Activated naive CD4-positive, alpha-beta T cell treated with Interleukin-2 at 50 U/mL for 16 hours (primary cell): ENCODE measurements around the gene HGFAC.

Experiments
- DNase-seq: peaks from one replicate; pipeline ENCODE4 v3.0.0-alpha.2; 2020

Gene HGFAC

GRCh38 chr4:3492741-3493719 is 51.3 kb downstream of the HGFAC start:
- DNase-seq = no peak

DNA sequence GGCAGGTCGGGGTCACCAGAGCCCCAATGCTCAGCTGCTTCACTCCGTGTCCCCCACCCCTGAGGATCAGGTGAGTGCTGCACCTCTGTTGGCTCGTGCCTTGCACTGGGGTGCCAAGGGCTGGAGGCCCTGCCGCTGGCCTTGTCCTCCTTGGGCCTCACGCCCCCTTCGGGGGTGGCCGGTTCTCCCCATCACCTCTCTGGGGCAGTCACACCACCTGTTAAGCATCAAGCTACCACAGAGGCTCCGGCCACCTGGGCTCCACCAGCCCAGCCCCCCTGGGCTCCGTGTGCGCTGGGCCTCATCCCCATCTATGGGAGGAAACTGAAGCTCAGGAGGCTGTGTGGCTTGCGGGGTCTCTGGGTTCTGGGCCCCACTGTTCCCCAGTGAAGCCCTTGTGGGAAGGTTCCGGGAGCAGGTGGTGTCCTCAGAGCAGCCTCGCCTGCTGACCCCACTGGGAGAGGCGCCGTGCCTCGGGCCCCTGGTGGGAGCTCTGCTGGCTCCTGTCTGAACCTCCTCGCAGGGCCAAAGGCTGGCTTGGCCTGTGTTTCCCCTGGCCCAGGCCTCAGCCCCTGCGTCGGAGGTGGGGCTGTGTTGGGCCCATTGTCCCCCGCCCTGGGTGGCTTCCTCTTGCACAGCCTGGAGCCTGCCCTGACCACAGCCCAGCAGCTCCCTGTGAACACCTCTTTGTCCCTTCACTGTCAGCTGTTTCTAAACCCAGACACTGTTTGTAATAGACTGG is 52.1 kb downstream of the HGFAC start:
- DNase-seq = no peak

GRCh38 chr4:3494462-3494871 is 52.7 kb downstream of the HGFAC start:
- no peak for DNase-seq

- DNase-seq = no peak
Observed at GRCh38 chr4:3495204-3495975, 53.6 kb downstream of the HGFAC start.

DNA sequence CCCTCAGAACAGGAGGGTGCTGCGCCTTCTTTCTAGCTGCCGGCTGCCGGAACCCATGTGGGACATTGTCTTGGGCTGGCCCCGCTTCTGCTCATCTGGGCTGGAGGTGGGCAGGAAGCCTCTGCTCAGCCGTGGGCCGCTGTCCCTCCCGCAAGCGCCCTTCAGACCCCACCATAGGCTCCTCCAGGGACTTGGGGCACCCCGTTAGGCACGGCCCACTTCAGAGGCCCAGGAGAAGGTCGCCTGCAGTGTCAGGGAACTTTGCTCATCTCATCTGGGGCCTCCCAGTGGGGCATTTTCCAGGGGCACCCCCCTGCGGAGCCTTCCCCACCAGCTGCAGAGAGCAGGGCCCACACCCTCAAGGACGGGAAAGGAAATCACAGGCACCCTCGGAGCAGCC is 54.3 kb downstream of the HGFAC start:
- DNase-seq = no peak

DNA sequence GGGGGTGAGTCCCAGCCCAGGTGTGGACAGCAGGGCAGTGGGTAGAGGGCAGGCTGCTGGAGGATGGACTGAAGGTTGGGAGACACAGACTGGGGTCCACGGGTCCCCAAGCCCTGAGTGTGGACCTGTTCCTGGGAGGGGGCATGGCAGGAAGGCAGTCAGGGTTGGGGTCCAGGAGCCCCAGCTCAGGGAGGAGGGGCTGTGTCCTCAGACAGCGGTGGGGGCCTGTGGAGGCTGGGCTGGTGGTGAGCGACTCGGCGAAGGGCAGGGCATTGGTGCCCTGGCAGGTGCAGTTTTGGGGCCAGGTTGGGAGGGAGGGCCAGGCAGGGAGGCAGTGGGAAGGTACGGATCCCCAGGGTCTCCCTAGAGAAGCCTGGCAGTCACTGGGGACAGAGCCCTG is 55.3 kb downstream of the HGFAC start:
- no peak for DNase-seq

DNA sequence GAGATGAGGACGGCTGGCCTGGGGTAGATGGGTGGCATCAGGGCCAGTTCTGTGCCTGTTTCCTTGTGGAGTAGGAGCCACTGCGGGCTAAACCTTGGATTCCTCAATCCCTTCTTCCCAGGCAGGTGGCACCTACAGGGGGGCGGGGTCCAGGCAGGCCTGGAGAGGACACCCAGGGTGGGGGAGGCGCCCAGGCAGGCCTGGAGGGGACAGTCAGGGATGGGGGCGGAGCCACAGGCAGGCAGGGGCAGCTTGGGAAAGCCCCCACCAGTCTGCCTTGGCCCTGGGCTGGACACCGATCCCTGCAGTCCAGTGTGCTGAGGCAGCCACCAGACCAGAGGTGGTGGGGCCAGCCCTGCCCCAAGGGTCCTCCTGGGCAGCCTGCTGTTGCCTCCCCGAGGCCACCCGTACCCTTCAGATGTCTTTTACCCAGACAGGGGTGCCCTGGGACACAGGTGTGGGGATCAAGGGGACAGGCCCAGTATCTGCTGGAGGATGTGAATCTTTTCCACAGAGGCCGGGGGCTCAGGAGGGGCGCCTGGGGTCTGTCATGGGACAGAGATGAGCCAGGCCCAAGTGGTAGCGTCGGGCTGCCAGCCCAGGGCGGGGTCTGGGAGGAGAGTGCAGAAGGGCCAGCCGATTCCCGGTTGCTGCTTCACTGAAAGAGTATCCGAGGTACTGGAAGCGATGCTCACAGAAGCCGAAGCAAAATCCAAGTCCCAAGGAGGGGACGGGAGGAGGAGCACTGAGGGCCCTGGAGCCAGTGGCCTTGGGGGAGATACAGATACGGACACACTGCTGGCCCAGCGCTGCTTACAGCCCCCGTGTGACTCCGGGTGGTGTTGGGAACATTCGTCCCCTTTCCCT is 56.0 kb downstream of the HGFAC start:
- no peak for DNase-seq

DNA sequence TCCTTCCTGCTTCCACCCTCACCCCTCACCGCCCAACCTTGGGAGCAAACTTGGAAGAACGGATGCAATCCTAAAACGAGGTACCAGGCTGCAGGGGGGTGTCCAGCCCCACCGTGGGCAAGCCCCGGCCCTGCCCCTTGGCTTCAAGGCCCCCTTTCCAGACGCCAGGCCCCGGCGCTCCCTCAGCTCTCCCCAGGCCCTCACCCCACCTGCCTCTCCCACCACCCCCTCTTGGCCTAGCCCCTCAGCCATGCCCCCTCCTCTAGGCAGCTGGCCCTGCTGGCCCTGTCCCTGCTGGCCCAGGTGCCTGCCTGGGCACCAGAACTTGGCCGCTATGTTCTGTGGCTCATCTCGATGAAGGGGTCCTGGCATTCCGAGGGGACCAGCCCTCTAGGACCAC is 56.6 kb downstream of the HGFAC start:
- DNase-seq = no peak
